Adrenal gland (tissue), 5 donors: ENCODE data around the gene DNAJC15.

Experiments
- POLR2A ChIP-seq, 2 donors: fragments of 450-650 bp; IDR thresholded peaks; one replicate each; pipeline ENCODE4 v1.6.1; 2017; ENCODE audit warnings: antibody characterized with exemption in 2 of 2, mild to moderate bottlenecking in 2 of 2, moderate library complexity in 1 of 2
- TF ChIP-seq, protein P1 (sequence below), 6 experiments: fragments of 450-650 bp in 4 of 6; fragments of 200-600 bp in 2 of 6; sonication (generic) in 1 of 6; IDR thresholded peaks; 1 replicate in 5 of 6; 2 replicates in 1 of 6; pipeline versions ENCODE4 v1.5.1 to v1.8.0; 2016 to 2021; ENCODE audit warnings: antibody characterized with exemption in 6 of 6, mild to moderate bottlenecking in 2 of 6, moderate library complexity in 1 of 6
- donor health status: DM: no; HTN: no; CAD: no.

DNA sequence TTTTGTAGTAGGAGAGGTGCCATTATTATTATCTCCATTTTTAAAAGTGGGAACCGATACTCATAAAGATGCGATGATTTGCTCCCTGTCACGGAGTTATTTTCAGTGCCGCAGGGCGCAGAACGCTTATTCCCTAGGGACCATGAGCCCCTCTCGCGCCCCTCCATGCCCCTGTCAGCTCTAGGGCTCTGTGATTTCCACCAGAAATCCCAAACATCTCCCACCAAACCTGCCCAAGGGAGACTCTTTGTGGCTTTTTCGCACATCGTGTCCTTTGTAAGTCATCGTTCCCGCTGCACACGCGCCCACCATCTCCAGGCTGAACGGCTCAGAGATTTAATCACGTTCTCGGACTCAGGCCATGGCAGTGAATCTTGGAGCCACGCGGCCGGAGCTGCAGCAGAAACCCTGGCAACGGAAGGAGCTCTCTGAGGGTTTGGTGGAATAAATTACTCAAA is 105.1 kb downstream of the DNAJC15 start:
- TF ChIP-seq, protein P1, sequence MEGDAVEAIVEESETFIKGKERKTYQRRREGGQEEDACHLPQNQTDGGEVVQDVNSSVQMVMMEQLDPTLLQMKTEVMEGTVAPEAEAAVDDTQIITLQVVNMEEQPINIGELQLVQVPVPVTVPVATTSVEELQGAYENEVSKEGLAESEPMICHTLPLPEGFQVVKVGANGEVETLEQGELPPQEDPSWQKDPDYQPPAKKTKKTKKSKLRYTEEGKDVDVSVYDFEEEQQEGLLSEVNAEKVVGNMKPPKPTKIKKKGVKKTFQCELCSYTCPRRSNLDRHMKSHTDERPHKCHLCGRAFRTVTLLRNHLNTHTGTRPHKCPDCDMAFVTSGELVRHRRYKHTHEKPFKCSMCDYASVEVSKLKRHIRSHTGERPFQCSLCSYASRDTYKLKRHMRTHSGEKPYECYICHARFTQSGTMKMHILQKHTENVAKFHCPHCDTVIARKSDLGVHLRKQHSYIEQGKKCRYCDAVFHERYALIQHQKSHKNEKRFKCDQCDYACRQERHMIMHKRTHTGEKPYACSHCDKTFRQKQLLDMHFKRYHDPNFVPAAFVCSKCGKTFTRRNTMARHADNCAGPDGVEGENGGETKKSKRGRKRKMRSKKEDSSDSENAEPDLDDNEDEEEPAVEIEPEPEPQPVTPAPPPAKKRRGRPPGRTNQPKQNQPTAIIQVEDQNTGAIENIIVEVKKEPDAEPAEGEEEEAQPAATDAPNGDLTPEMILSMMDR (IDR thresholded peaks at IDR 0.05), result no peak
- no peak for TF ChIP-seq POLR2A (IDR thresholded peaks at IDR 0.05)
